ENCODE results near the gene FAM236D. TPM values are rescaled to one million over a fixed set of nuclear protein-coding genes. Genes with fewer than 3 reads are reported as not detected.

The FAM236D gene
- total RNA-seq, 2 donors from 2014 or later: not detected

Other genes starting within 250 kb of the FAM236D start
- 10 to 100 TPM; 32.5 to 63.8 TPM for gene HDAC8, start 235.4 kb downstream of the FAM236D start, total RNA-seq
- 10 to 100 TPM; 12.5 to 24.3 TPM for gene PHKA1, start 93.9 kb downstream of the FAM236D start, total RNA-seq
- not detected for gene DMRTC1B, start 31.3 kb downstream of the FAM236D start, total RNA-seq
- gene FAM236B, start 25.6 kb downstream of the FAM236D start, total RNA-seq: not detected
- not detected for gene FAM236C, start 104.4 kb upstream of the FAM236D start, total RNA-seq
- not detected for gene FAM236A, start 130.0 kb upstream of the FAM236D start, total RNA-seq
- not detected for gene DMRTC1, start 135.6 kb upstream of the FAM236D start, total RNA-seq
- not detected for gene PABPC1L2B, start 194.7 kb upstream of the FAM236D start, total RNA-seq